Esophagus muscularis mucosa (tissue), 4 donors: ENCODE data around the gene ADD2. TPM values are rescaled to one million over a fixed set of nuclear protein-coding genes. Genes with fewer than 3 reads are reported as not detected.

Source experiments
- DNase-seq: peaks from one replicate; pipeline ENCODE4 v3.0.0-alpha.2; 2017; ENCODE audit errors: extremely low spot score
- H3K27ac ChIP-seq, 4 donors: fragments of 200-600 bp; sonication (generic); replicated peaks in 1 of 4; 1 replicate in 3 of 4; 2 replicates in 1 of 4; pipeline ENCODE4 v1.5.1; 2016 to 2019; ENCODE audit warnings: mild to moderate bottlenecking in 1 of 4
- H3K27me3 ChIP-seq, 4 donors: fragments of 200-600 bp; sonication (generic); one replicate each; pipeline versions ENCODE4 v1.5.1 to v1.6.0; 2016 to 2019
- H3K36me3 ChIP-seq, 4 donors: fragments of 200-600 bp; sonication (generic); one replicate each; pipeline ENCODE4 v1.5.1; 2016 to 2019
- H3K4me1 ChIP-seq, 4 donors: fragments of 200-600 bp; sonication (generic); one replicate each; pipeline ENCODE4 v1.5.1; 2016 to 2019
- H3K4me3 ChIP-seq, 4 donors: fragments of 200-600 bp; sonication (generic); 1 replicate in 2 of 4; 2 replicates in 2 of 4; pipeline ENCODE4 v1.5.1; 2016 to 2019; ENCODE audit warnings: mild to moderate bottlenecking in 4 of 4, moderate library complexity in 1 of 4
- H3K9me3 ChIP-seq, 4 donors: fragments of 200-600 bp; sonication (generic); 1 replicate in 3 of 4; 2 replicates in 1 of 4; pipeline ENCODE4 v1.5.1; 2016 to 2019
- EP300 ChIP-seq: sonication (generic); formaldehyde crosslinking; IDR thresholded peaks from one replicate; pipeline ENCODE4 v1.6.1; 2017; ENCODE audit warnings: antibody characterized with exemption
- POLR2A ChIP-seq: fragments of 450-650 bp; IDR thresholded peaks from one replicate; pipeline ENCODE4 v1.6.1; 2017; ENCODE audit warnings: antibody characterized with exemption, moderate library complexity, mild to moderate bottlenecking, low read depth
- POLR2AphosphoS5 ChIP-seq, 2 donors: sonication (generic); formaldehyde crosslinking; IDR thresholded peaks; one replicate each; pipeline ENCODE4 v1.6.1; 2017; ENCODE audit warnings: antibody characterized with exemption in 2 of 2
- WGBS: methylation state at CpG from one replicate; pipeline ENCODE4 v1.1.5; 2018; 5-methylcytosine and 5-hydroxymethylcytosine counted together
- intact Hi-C: fragments of 100-400 bp; cut with DNase I; formaldehyde crosslinking; loops from one replicate; pipeline ENCODE4 v1.15.1; 2023
- total RNA-seq, 4 donors: library from RNA; depleted of rRNA; stranded (reverse); fragments of >200 nt; gene quantifications; one replicate each; pipeline versions ENCODE4 v1.1.0 to v1.2.1, GENCODE V29; 2016
- TF ChIP-seq, protein P1 (sequence below), 3 experiments: fragments of 200-600 bp in 2 of 3; fragments of 450-650 bp in 1 of 3; sonication (generic) in 2 of 3; IDR thresholded peaks; one replicate each; pipeline ENCODE4 v1.5.1; 2017 to 2019; ENCODE audit warnings: antibody characterized with exemption in 3 of 3, mild to moderate bottlenecking in 2 of 3, moderate library complexity in 1 of 3

The ADD2 gene
- total RNA-seq, 4 donors from 2014 or later = 2.5 to 8.6 (median 5.0) TPM

DNA sequence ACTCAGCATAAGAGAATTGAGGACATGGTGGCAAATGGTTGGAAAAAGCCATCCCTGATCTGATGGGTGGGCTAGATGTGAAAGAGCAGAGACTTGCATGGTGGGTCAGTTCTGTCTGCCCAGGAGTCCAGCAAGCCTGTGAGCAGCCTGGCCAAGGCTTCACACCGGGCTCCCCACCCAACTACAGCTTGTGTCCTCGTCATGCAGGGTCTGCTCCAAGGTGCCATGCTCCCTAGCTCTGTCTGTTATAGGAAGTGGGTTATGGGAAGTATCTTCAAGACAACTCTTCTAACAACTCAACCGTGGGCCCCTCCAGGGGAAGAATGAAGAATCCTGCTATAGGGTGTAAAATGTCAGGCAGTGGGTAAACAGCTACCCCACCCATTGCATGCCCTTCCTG is 97.4 kb downstream of the ADD2 start:
- TF ChIP-seq POLR2AphosphoS5 (IDR thresholded peaks at IDR 0.05) (no peak), POLR2A (no peak), EP300 (no peak)
- TF ChIP-seq, protein P1, sequence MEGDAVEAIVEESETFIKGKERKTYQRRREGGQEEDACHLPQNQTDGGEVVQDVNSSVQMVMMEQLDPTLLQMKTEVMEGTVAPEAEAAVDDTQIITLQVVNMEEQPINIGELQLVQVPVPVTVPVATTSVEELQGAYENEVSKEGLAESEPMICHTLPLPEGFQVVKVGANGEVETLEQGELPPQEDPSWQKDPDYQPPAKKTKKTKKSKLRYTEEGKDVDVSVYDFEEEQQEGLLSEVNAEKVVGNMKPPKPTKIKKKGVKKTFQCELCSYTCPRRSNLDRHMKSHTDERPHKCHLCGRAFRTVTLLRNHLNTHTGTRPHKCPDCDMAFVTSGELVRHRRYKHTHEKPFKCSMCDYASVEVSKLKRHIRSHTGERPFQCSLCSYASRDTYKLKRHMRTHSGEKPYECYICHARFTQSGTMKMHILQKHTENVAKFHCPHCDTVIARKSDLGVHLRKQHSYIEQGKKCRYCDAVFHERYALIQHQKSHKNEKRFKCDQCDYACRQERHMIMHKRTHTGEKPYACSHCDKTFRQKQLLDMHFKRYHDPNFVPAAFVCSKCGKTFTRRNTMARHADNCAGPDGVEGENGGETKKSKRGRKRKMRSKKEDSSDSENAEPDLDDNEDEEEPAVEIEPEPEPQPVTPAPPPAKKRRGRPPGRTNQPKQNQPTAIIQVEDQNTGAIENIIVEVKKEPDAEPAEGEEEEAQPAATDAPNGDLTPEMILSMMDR (IDR thresholded peaks at IDR 0.05) = no peak
- 83% methylated on average over 3 of the region's 3 CpGs for WGBS
- DNase-seq = no peak
- intact Hi-C loops = no loop called here
- Histone ChIP-seq H3K27me3 (no peaks in the 10 kb centered on the region), H3K4me1 (no peaks in the 10 kb centered on the region), H3K4me3 (no peak overlapping the region), H3K9me3 (no peaks in the 10 kb centered on the region), H3K36me3 (no peaks in the 10 kb centered on the region), H3K27ac (no peak overlapping the region)

DNA sequence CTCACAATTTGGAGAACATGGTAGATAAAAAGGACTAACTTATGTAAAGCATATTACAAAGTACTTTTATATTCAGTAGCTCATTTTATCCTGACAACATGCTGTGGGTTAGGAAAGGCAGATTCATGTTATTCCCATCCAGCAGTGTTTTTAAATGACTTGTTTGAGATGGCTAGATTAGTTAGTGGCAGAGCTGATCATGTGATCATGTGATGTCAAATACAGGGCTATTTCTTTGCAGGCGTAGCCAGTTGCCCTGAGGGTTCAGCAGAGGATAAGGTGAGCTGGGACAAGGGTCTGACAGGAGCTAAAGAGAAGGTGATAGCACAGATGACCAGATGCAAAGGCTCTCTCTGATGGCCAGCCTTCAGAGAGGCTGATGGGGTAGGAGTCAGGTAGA is 97.8 kb downstream of the ADD2 start:
- intact Hi-C loops = no loop called here
- Histone ChIP-seq H3K4me1 (no peaks in the 10 kb centered on the region), H3K4me3 (no peak overlapping the region), H3K27ac (no peak overlapping the region), H3K36me3 (no peaks in the 10 kb centered on the region), H3K27me3 (no peaks in the 10 kb centered on the region), H3K9me3 (no peaks in the 10 kb centered on the region)
- TF ChIP-seq POLR2AphosphoS5 (IDR thresholded peaks at IDR 0.05) (no peak), EP300 (no peak), POLR2A (no peak)
- TF ChIP-seq, protein P1 (IDR thresholded peaks at IDR 0.05) = no peak
- WGBS = 82% methylated on average over 1 of the region's 1 CpG
- no peak for DNase-seq

DNA sequence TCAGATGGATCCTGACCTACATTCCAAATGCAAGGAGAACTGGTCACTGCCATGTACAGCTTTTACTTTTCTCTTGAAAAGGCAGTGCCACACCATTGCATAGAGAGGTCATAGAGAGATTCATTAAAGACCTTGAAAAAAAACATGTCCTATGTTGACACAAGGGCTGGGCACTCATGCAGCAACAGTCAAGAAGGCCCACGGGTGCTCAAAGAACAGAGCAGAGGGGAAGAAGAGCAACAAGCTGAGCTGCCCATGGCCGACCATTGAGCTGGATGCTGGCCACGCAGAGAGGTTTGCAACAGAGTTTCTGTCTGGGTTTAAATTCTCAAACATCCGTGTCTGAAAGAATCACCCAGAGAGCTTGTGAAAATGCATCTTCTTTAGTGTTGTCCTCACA is 99.1 kb downstream of the ADD2 start:
- H3K4me3 ChIP-seq = no peak overlapping the region
- no peak overlapping the region for H3K27ac ChIP-seq
- no peak for DNase-seq
- no peak for TF ChIP-seq EP300
- TF ChIP-seq POLR2AphosphoS5 (IDR thresholded peaks at IDR 0.05) = no peak
- TF ChIP-seq, protein P1 (IDR thresholded peaks at IDR 0.05) = no peak
- TF ChIP-seq POLR2A = no peak
- 86% methylated on average over 1 of the region's 4 CpGs for WGBS
- no peaks in the 10 kb centered on the region for H3K36me3 ChIP-seq
- no peaks in the 10 kb centered on the region for H3K27me3 ChIP-seq
- H3K9me3 ChIP-seq = no peaks in the 10 kb centered on the region
- no peaks in the 10 kb centered on the region for H3K4me1 ChIP-seq
- intact Hi-C loops = no loop called here

DNA sequence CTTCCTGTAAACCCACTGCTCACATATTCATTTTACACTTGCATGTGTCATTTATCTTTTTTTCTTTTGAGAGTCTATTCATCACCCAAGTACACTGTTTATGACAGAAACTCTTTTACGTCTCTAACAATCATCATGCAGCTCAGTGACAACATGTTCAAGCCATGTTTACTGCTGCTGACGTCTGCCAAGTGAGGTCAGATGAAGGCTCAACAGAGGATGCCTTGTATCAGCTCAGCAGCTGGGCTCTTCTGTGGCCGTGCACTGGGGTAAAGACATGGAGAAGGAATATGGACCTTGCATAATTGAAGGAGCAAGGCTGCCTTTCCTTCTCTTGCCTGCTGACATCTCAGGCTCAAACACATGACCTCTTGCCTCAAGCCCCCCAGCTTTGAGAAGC is 99.6 kb downstream of the ADD2 start:
- Histone ChIP-seq H3K27ac (no peak overlapping the region), H3K4me1 (no peaks in the 10 kb centered on the region), H3K36me3 (no peaks in the 10 kb centered on the region), H3K9me3 (no peaks in the 10 kb centered on the region), H3K4me3 (no peak overlapping the region), H3K27me3 (no peaks in the 10 kb centered on the region)
- WGBS = 58% methylated on average over 3 of the region's 3 CpGs
- intact Hi-C loops = no loop called here
- no peak for TF ChIP-seq POLR2A
- TF ChIP-seq EP300 = no peak
- TF ChIP-seq, protein P1 (IDR thresholded peaks at IDR 0.05) = no peak
- TF ChIP-seq POLR2AphosphoS5 (IDR thresholded peaks at IDR 0.05) = no peak
- no peak for DNase-seq

DNA sequence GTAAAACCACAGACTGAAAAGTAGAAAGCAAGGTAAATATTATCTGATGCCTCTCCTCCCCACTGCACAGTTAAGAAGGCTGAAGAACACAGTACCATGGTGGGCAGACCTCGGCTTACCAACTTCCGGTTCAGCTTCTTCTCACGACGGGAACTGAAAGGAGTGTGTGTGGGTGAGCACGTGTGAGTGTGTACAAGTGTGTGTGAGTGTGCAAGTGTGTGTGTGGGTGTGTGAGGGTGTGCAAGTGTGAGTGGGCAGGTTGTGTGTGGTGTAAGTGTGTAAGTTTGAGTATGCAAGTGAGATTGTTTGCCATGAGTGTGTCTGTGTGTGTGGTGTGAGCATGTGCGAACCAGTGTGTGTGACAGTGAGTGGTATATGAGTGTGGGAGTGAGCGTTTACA is 103.5 kb downstream of the ADD2 start:
- 87% methylated on average over 7 of the region's 7 CpGs for WGBS
- no peak overlapping the region for H3K4me3 ChIP-seq
- intact Hi-C loops = no loop called here
- H3K27me3 ChIP-seq = no peaks in the 10 kb centered on the region
- H3K36me3 ChIP-seq = no peaks in the 10 kb centered on the region
- no peak for DNase-seq
- no peaks in the 10 kb centered on the region for H3K9me3 ChIP-seq
- TF ChIP-seq, protein P1 (IDR thresholded peaks at IDR 0.05) = no peak
- no peak for TF ChIP-seq POLR2AphosphoS5 (IDR thresholded peaks at IDR 0.05)
- no peak for TF ChIP-seq POLR2A
- no peaks in the 10 kb centered on the region for H3K4me1 ChIP-seq
- no peak overlapping the region for H3K27ac ChIP-seq
